B cell (primary cell): ENCODE results near the gene THSD7A. TPM values are rescaled to one million over a fixed set of nuclear protein-coding genes. Genes with fewer than 3 reads are reported as not detected.

ENCODE experiments used
- ATAC-seq: fragments of 200-7000 bp; cut with Tn5 transposase; one replicate; pipeline ENCODE4 v1.10.0; 2021; ENCODE audit warnings: low read depth, mild to moderate bottlenecking, moderate number of reproducible peaks, moderate library complexity
- CTCF ChIA-PET: fragments of 350-600 bp; sonication (Branson Sonifier 250); formaldehyde crosslinking; loops from one replicate; lab custom pipeline; 2021; ENCODE audit warnings: antibody characterized with exemption, inconsistent platforms; lab: Charles Lee
- POLR2A ChIA-PET: fragments of 350-600 bp; sonication (Branson Sonifier 250); formaldehyde crosslinking; loops from one replicate; lab custom pipeline; 2021; ENCODE audit warnings: antibody characterized with exemption; lab: Charles Lee
- DNase-seq: peaks from one replicate; pipeline ENCODE4 v3.0.0; 2013
- H2AFZ ChIP-seq: 2 replicates; pipeline ENCODE4 v1.6.1; 2012; ENCODE audit warnings: mild to moderate bottlenecking, low read depth, low read length; ENCODE audit not compliant: insufficient read depth, poor library complexity, severe bottlenecking
- H3K27ac ChIP-seq, 2 donors: 1 replicate in 1 of 2; 2 replicates in 1 of 2; pipeline ENCODE4 v1.5.1; 2012 to 2013; ENCODE audit warnings: low read length in 2 of 2, mild to moderate bottlenecking in 2 of 2, moderate library complexity in 1 of 2
- H3K27me3 ChIP-seq, 4 experiments: fragments of 200-600 bp in 1 of 4; sonication (generic) in 1 of 4; replicated peaks in 1 of 4; 1 replicate in 2 of 4; 2 replicates in 2 of 4; pipeline versions ENCODE4 v1.6.1 to v1.7.0; 2013 to 2016; ENCODE audit warnings: low read length in 3 of 4, mild to moderate bottlenecking in 2 of 4, mixed read lengths in 1 of 4, moderate library complexity in 1 of 4; ENCODE audit not compliant: insufficient read depth in 4 of 4, control insufficient read depth in 3 of 4; ENCODE audit errors: control extremely low read depth in 1 of 4
- H3K36me3 ChIP-seq, 2 experiments: replicated peaks in 1 of 2; 1 replicate in 1 of 2; 2 replicates in 1 of 2; pipeline versions ENCODE4 v1.6.1 to v1.7.1; 2013; ENCODE audit warnings: low read length in 1 of 2; ENCODE audit not compliant: insufficient read depth in 2 of 2, control insufficient read depth in 1 of 2; ENCODE audit errors: control extremely low read depth in 1 of 2, extremely low read depth in 1 of 2
- H3K4me1 ChIP-seq, 2 donors: fragments of 200-600 bp in 1 of 2; sonication (generic) in 1 of 2; 1 replicate in 1 of 2; 2 replicates in 1 of 2; pipeline versions ENCODE4 v1.5.1 to v1.6.1; 2013 to 2017; ENCODE audit warnings: low read length in 2 of 2; ENCODE audit not compliant: control insufficient read depth in 2 of 2, insufficient read depth in 2 of 2
- H3K4me2 ChIP-seq: replicated peaks from 2 replicates; pipeline ENCODE3; 2012; ENCODE audit warnings: mild to moderate bottlenecking, low read depth, low read length; ENCODE audit not compliant: poor library complexity, severe bottlenecking
- H3K4me3 ChIP-seq, 5 experiments: fragments of 200-600 bp in 1 of 5; sonication (generic) in 1 of 5; 1 replicate in 3 of 5; 2 replicates in 2 of 5; pipeline versions ENCODE4 v1.5.1 to v1.7.0; 2011 to 2016; ENCODE audit warnings: low read length in 4 of 5, mild to moderate bottlenecking in 4 of 5, low read depth in 2 of 5, control low read depth in 1 of 5, moderate library complexity in 1 of 5; ENCODE audit not compliant: insufficient read depth in 1 of 5; ENCODE audit errors: control extremely low read depth in 1 of 5, extremely low read depth in 1 of 5
- H3K79me2 ChIP-seq: fragments of 200-600 bp; sonication (generic); one replicate; pipeline ENCODE4 v1.6.0; 2016; ENCODE audit warnings: low read length; ENCODE audit not compliant: control insufficient read depth, insufficient read depth
- H3K9ac ChIP-seq: fragments of 200-600 bp; sonication (generic); 2 replicates; pipeline ENCODE4 v1.6.1; 2017; ENCODE audit warnings: mild to moderate bottlenecking, low read length, moderate library complexity
- H3K9me3 ChIP-seq, 3 donors: one replicate each; pipeline versions ENCODE4 v1.6.1 to v1.7.1; 2013; ENCODE audit warnings: low read length in 2 of 3; ENCODE audit not compliant: control insufficient read depth in 2 of 3, insufficient read depth in 1 of 3; ENCODE audit errors: control extremely low read depth in 1 of 3
- H4K20me1 ChIP-seq: 2 replicates; pipeline ENCODE4 v1.6.0; 2012; ENCODE audit warnings: mild to moderate bottlenecking, low read length; ENCODE audit not compliant: insufficient read depth, control insufficient read depth, poor library complexity, severe bottlenecking
- H3K27ac Mint-ChIP-seq: one replicate; pipeline ENCODE4 v1.8.0; 2021; ENCODE audit warnings: mixed read lengths
- H3K27me3 Mint-ChIP-seq: one replicate; pipeline ENCODE4 v1.8.0; 2021; ENCODE audit warnings: mixed read lengths
- H3K4me1 Mint-ChIP-seq: one replicate; pipeline ENCODE4 v1.8.0; 2021; ENCODE audit warnings: mixed read lengths
- H3K4me3 Mint-ChIP-seq: one replicate; pipeline ENCODE4 v1.8.0; 2021; ENCODE audit warnings: mixed read lengths
- H3K9me3 Mint-ChIP-seq: one replicate; pipeline ENCODE4 v1.8.0; 2022; ENCODE audit warnings: mixed read lengths; ENCODE audit not compliant: insufficient read depth
- CTCF ChIP-seq: fragments of 200-600 bp; IDR thresholded peaks from one replicate; pipeline ENCODE4 v1.8.0; 2022; ENCODE audit warnings: antibody characterized with exemption, mild to moderate bottlenecking
- EZH2 ChIP-seq: IDR thresholded peaks from 2 replicates; pipeline ENCODE4 v1.6.1; 2012; ENCODE audit warnings: borderline replicate concordance, low read depth, mild to moderate bottlenecking, moderate library complexity, low read length; ENCODE audit not compliant: insufficient read depth, poor library complexity, severe bottlenecking
- WGBS: methylation state at CpG from one replicate; pipeline ENCODE4 v1.1.5; 2013; ENCODE audit warnings: missing lambda C conversion rate; ENCODE audit not compliant: insufficient coverage; 5-methylcytosine and 5-hydroxymethylcytosine counted together
- intact Hi-C: fragments of 100-400 bp; cut with micrococcal nuclease; formaldehyde crosslinking; loops from one replicate; pipeline ENCODE4 v1.10.0; 2022
- polyA minus RNA-seq: library from RNA; depleted of rRNA, polyadenylated mRNA; stranded (reverse); fragments of >200 nt; gene quantifications from 2 replicates; pipeline ENCODE4 v1.2.3, GENCODE V29; 2012
- polyA plus RNA-seq: library from polyadenylated mRNA; depleted of rRNA; stranded (reverse); fragments of >200 nt; gene quantifications from 2 replicates; pipeline ENCODE4 v1.2.3, GENCODE V29; 2012
- total RNA-seq, 2 donors: library from RNA; stranded (reverse); fragments of 120-200 nt in 1 of 2; gene quantifications; 1 replicate in 1 of 2; 2 replicates in 1 of 2; pipeline versions ENCODE4 v1.2.3 to v1.2.4, GENCODE V29; 2013 to 2022

THSD7A gene
- not detected in 2 replicates for total RNA-seq
- 0.16 TPM for total RNA-seq (2013)
- not detected in 2 replicates for polyA plus RNA-seq
- under 0.01 TPM in 1 of 2 replicates, not detected in the other for polyA minus RNA-seq

GRCh38 chr7:11831736-11832495 lies at the start of gene THSD7A:
Gene THSD7A (minus strand): TSS chr7:11832198. CDS start chr7:11831946, 252 bp downstream.
- H3K4me1 Mint-ChIP-seq = peaks cover 8% of the 10 kb centered on the region
- peak; percentile 6 for DNase-seq
- no peak within 1 kb of the TSS for H3K4me3 Mint-ChIP-seq
- peak within 1 kb of the TSS; percentile 42 for H2AFZ ChIP-seq
- peak within 1 kb of the TSS in 3 of 5 experiments; percentile 3 to 61 (median 29) for H3K4me3 ChIP-seq
- H3K27ac Mint-ChIP-seq = no peak within 1 kb of the TSS
- intact Hi-C loops = loop anchor here (10.0 kb wide), 1 partner anchor 663 kb away; no protein-coding TSS in a partner anchor
- POLR2A ChIA-PET = no interaction called here
- TF ChIP-seq CTCF (no peak), EZH2 (no peak)
- H3K27me3 Mint-ChIP-seq = peaks cover 37% of the 10 kb centered on the region
- no peaks in the 10 kb centered on the region for H3K9me3 ChIP-seq
- H3K36me3 ChIP-seq = no peaks in the 10 kb centered on the region
- no peak within 1 kb of the TSS for H3K27ac ChIP-seq
- H3K9ac ChIP-seq = peak within 1 kb of the TSS; percentile 19
- peaks cover 11 to 12% of the 10 kb centered on the region in 2 donors for H3K4me1 ChIP-seq
- H3K9me3 Mint-ChIP-seq = no peaks in the 10 kb centered on the region
- H4K20me1 ChIP-seq = no peaks in the 10 kb centered on the region
- WGBS = 8% methylated on average over 57 of the region's 62 CpGs
- H3K79me2 ChIP-seq = no peaks in the 10 kb centered on the region
- peak within 1 kb of the TSS; percentile 62 for H3K4me2 ChIP-seq
- ATAC-seq = no peak
- CTCF ChIA-PET = interaction anchor here (0.8 kb wide), 1 partner anchor 20 kb away, joined by 3 read pairs; no protein-coding TSS in a partner anchor
- peaks cover 0 to 19% (median 11%) of the 10 kb centered on the region in 4 experiments for H3K27me3 ChIP-seq

GRCh38 chr7:11881680-11882079 lies 49.7 kb upstream of the THSD7A start:
- Histone ChIP-seq H3K4me2 (no peak overlapping the region), H3K36me3 (no peaks in the 10 kb centered on the region), H3K27ac (no peak overlapping the region), H3K4me1 (no peaks in the 10 kb centered on the region), H4K20me1 (no peaks in the 10 kb centered on the region), H3K4me3 (no peak overlapping the region), H3K79me2 (no peaks in the 10 kb centered on the region), H3K27me3 (no peaks in the 10 kb centered on the region), H2AFZ (no peak overlapping the region), H3K9ac (no peak overlapping the region), H3K9me3 (peaks cover 0 to 1% (median 0%) of the 10 kb centered on the region in 3 donors)
- intact Hi-C loops = no loop called here
- Mint-ChIP-seq H3K4me1 (no peaks in the 10 kb centered on the region), H3K4me3 (no peak overlapping the region), H3K9me3 (peaks cover 11% of the 10 kb centered on the region), H3K27ac (no peak overlapping the region), H3K27me3 (no peaks in the 10 kb centered on the region)
- DNase-seq = no peak
- no CpG with 5 or more reads among the region's 5 CpGs for WGBS
- TF ChIP-seq CTCF (no peak), EZH2 (no peak)
- ChIA-PET CTCF (no interaction called here), POLR2A (no interaction called here)
- no peak for ATAC-seq
